ENCODE data around the gene CCNB1. TPM values are rescaled to one million over a fixed set of nuclear protein-coding genes. Genes with fewer than 3 reads are reported as not detected.
"Not testable (repeated sequence)": the region's sequence is repeated elsewhere in the genome, so short reads cannot be mapped to it uniquely, and the experiment has no call there.

Gene CCNB1
- total RNA-seq, 2 donors from 2014 or later = 196 to 260 TPM

- Mint-ChIP-seq H3K4me3 (no peak overlapping the region), H3K9me3 (no peaks in the 10 kb centered on the region), H3K4me1 (no peaks in the 10 kb centered on the region), H3K36me3 (ENCODE audit: low read depth) (peaks cover 36% of the 10 kb centered on the region), H3K27ac (no peak overlapping the region), H3K27me3 (ENCODE audit: insufficient read depth) (no peaks in the 10 kb centered on the region)
- H3K9me3 ChIP-seq (ENCODE audit: control insufficient read depth, low read length) = no peaks in the 10 kb centered on the region
- peaks cover 39% of the 10 kb centered on the region for H3K36me3 ChIP-seq (ENCODE audit: control insufficient read depth, insufficient read depth, low read length)
- TF ChIP-seq, protein P1, sequence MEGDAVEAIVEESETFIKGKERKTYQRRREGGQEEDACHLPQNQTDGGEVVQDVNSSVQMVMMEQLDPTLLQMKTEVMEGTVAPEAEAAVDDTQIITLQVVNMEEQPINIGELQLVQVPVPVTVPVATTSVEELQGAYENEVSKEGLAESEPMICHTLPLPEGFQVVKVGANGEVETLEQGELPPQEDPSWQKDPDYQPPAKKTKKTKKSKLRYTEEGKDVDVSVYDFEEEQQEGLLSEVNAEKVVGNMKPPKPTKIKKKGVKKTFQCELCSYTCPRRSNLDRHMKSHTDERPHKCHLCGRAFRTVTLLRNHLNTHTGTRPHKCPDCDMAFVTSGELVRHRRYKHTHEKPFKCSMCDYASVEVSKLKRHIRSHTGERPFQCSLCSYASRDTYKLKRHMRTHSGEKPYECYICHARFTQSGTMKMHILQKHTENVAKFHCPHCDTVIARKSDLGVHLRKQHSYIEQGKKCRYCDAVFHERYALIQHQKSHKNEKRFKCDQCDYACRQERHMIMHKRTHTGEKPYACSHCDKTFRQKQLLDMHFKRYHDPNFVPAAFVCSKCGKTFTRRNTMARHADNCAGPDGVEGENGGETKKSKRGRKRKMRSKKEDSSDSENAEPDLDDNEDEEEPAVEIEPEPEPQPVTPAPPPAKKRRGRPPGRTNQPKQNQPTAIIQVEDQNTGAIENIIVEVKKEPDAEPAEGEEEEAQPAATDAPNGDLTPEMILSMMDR (conservative IDR thresholded peaks at IDR 0.05) = no peak
- no peak for DNase-seq
- H3K9ac ChIP-seq (ENCODE audit: extremely low read depth, low read length, poor library complexity, severe bottlenecking) = no peak overlapping the region
- H3K27me3 ChIP-seq (ENCODE audit: control insufficient read depth, insufficient read depth, low read length, poor library complexity, severe bottlenecking) = no peaks in the 10 kb centered on the region
- no peak overlapping the region for H3K27ac ChIP-seq (ENCODE audit: low read depth, low read length)
- no peak overlapping the region for H3K4me3 ChIP-seq (ENCODE audit: low read length)
- H3K4me1 ChIP-seq (ENCODE audit: control insufficient read depth, insufficient read depth, low read length) = no peaks in the 10 kb centered on the region
These were observed 35.6 kb upstream of the CCNB1 start for GRCh38 chr5:69131304-69131703.

GRCh38 chr5:69134126-69134525, 32.8 kb upstream of the CCNB1 start:
- Mint-ChIP-seq H3K9me3 (peaks cover 5% of the 10 kb centered on the region), H3K27ac (no peak overlapping the region), H3K27me3 (ENCODE audit: insufficient read depth) (no peaks in the 10 kb centered on the region), H3K36me3 (ENCODE audit: low read depth) (peaks cover 20% of the 10 kb centered on the region), H3K4me3 (no peak overlapping the region), H3K4me1 (no peaks in the 10 kb centered on the region)
- no peak for DNase-seq
- no peaks in the 10 kb centered on the region for H3K9me3 ChIP-seq (ENCODE audit: control insufficient read depth, low read length)
- peaks cover 18% of the 10 kb centered on the region for H3K36me3 ChIP-seq (ENCODE audit: control insufficient read depth, insufficient read depth, low read length)
- TF ChIP-seq, protein P1 (conservative IDR thresholded peaks at IDR 0.05) = no peak
- H3K4me3 ChIP-seq (ENCODE audit: low read length) = no peak overlapping the region
- WGBS, 2 experiments (ENCODE audit: insufficient coverage in 1 of 2, insufficient read length in 1 of 2) = 63 to 83% methylated on average over 2 to 7 of the region's 7 CpGs
- no peak overlapping the region for H3K9ac ChIP-seq (ENCODE audit: extremely low read depth, low read length, poor library complexity, severe bottlenecking)
- no peaks in the 10 kb centered on the region for H3K27me3 ChIP-seq (ENCODE audit: control insufficient read depth, insufficient read depth, low read length, poor library complexity, severe bottlenecking)
- H3K4me1 ChIP-seq (ENCODE audit: control insufficient read depth, insufficient read depth, low read length) = no peaks in the 10 kb centered on the region
- H3K27ac ChIP-seq (ENCODE audit: low read depth, low read length) = no peak overlapping the region

GRCh38 chr5:69136293-69136692, 30.7 kb upstream of the CCNB1 start:
- Mint-ChIP-seq H3K4me3 (no peak overlapping the region), H3K36me3 (ENCODE audit: low read depth) (peaks cover 4% of the 10 kb centered on the region), H3K27me3 (ENCODE audit: insufficient read depth) (no peaks in the 10 kb centered on the region), H3K9me3 (peaks cover 13% of the 10 kb centered on the region), H3K27ac (no peak overlapping the region), H3K4me1 (no peaks in the 10 kb centered on the region)
- Histone ChIP-seq H3K27me3 (ENCODE audit: control insufficient read depth, insufficient read depth, low read length, poor library complexity, severe bottlenecking) (no peaks in the 10 kb centered on the region), H3K27ac (ENCODE audit: low read depth, low read length) (no peak overlapping the region), H3K9ac (ENCODE audit: extremely low read depth, low read length, poor library complexity, severe bottlenecking) (no peak overlapping the region), H3K9me3 (ENCODE audit: control insufficient read depth, low read length) (peaks cover 11% of the 10 kb centered on the region), H3K4me3 (ENCODE audit: low read length) (no peak overlapping the region), H3K4me1 (ENCODE audit: control insufficient read depth, insufficient read depth, low read length) (no peaks in the 10 kb centered on the region), H3K36me3 (ENCODE audit: control insufficient read depth, insufficient read depth, low read length) (no peaks in the 10 kb centered on the region)
- TF ChIP-seq, protein P1 (conservative IDR thresholded peaks at IDR 0.05) = no peak
- no peak for DNase-seq
- WGBS, 2 experiments (ENCODE audit: insufficient coverage in 1 of 2, insufficient read length in 1 of 2) = 96 to 100% methylated on average over 2 to 3 of the region's 3 CpGs

DNA sequence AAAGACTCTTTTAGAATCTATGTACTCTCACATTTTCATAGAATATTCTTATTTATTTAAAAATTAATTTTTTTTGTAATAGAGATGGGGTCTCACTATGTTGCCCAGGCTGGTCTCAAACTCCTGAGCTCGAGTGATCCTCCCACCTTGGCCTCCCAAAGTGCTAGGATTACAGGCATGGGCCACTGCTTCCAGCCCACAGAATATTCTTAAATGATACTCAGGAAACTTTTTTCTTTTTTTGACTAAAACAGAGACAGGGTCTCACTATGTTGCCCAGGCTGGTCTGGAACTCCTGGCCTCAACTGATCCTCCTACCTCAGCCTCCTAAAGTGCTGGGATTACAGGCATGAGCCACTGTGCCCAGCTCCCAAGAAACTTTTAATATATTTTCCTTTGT, 29.7 kb upstream of the CCNB1 start:
- WGBS, 2 experiments (ENCODE audit: insufficient coverage in 1 of 2, insufficient read length in 1 of 2) = 80 to 94% methylated on average over 1 of the region's 1 CpG
- peaks cover 15% of the 10 kb centered on the region for H3K9me3 Mint-ChIP-seq

More for the DNA sequence above, 29.7 kb upstream of the CCNB1 start:
- H3K4me1 ChIP-seq (ENCODE audit: control insufficient read depth, insufficient read depth, low read length); H3K4me3 Mint-ChIP-seq; H3K27me3 Mint-ChIP-seq (ENCODE audit: insufficient read depth); H3K36me3 Mint-ChIP-seq (ENCODE audit: low read depth); DNase-seq; H3K27ac ChIP-seq (ENCODE audit: low read depth, low read length); H3K36me3 ChIP-seq (ENCODE audit: control insufficient read depth, insufficient read depth, low read length); H3K4me3 ChIP-seq (ENCODE audit: low read length); H3K9ac ChIP-seq (ENCODE audit: extremely low read depth, low read length, poor library complexity, severe bottlenecking); H3K27me3 ChIP-seq (ENCODE audit: control insufficient read depth, insufficient read depth, low read length, poor library complexity, severe bottlenecking); H3K27ac Mint-ChIP-seq; H3K4me1 Mint-ChIP-seq: not testable (repeated sequence)
- H3K9me3 ChIP-seq (ENCODE audit: control insufficient read depth, low read length) = peaks cover 13% of the 10 kb centered on the region

All from endodermal cell (in vitro differentiated cells).